ENCODE measurements around the gene GAS7. TPM values are rescaled to one million over a fixed set of nuclear protein-coding genes. Genes with fewer than 3 reads are reported as not detected.
"Not testable (repeated sequence)": the region's sequence is repeated elsewhere in the genome, so short reads cannot be mapped to it uniquely, and the experiment has no call there.

GAS7 gene
- total RNA-seq, 3 donors from 2014 or later (not counting 1 experiment from before 2014, with no cell fraction given): 70.7 to 89.1 (median 84.8) TPM

GRCh38 chr17:10019941-10020451 lies 178.4 kb downstream of the GAS7 start:
- TF ChIP-seq CTCF (IDR thresholded peaks at IDR 0.05): no peak
- WGBS (ENCODE audit: insufficient coverage): 71% methylated on average over 9 of the region's 9 CpGs
- H3K27me3 ChIP-seq (ENCODE audit: control insufficient read depth, insufficient read depth, low read length): no peaks in the 10 kb centered on the region
- intact Hi-C loops (cut with micrococcal nuclease): no loop called here
- H3K4me3 ChIP-seq (ENCODE audit: low read length): no peak overlapping the region
- H3K4me1 Mint-ChIP-seq: peaks cover 31 to 43% of the 10 kb centered on the region in 2 donors
- peaks cover 10% of the 10 kb centered on the region for H3K36me3 ChIP-seq (ENCODE audit: control insufficient read depth, insufficient read depth, low read length)
- H3K9me3 Mint-ChIP-seq: no peaks in the 10 kb centered on the region
- H3K36me3 Mint-ChIP-seq: no peaks in the 10 kb centered on the region
- H3K27ac ChIP-seq (ENCODE audit: low read length): no peak overlapping the region
- H3K4me3 Mint-ChIP-seq: no peak overlapping the region
- no peak for DNase-seq
- peak overlapping the region in 1 of 2 donors; percentile 78 for H3K27ac Mint-ChIP-seq
- no peaks in the 10 kb centered on the region for H3K27me3 Mint-ChIP-seq (ENCODE audit: low read depth in 2 of 2)
- no peak for ATAC-seq
- peaks cover 31% of the 10 kb centered on the region for H3K4me1 ChIP-seq (ENCODE audit: control insufficient read depth, insufficient read depth, low read length)
- H3K9me3 ChIP-seq (ENCODE audit: control insufficient read depth, insufficient read depth, low read length): no peaks in the 10 kb centered on the region

GRCh38 chr17:10018461-10018891 lies 179.9 kb downstream of the GAS7 start:
- Mint-ChIP-seq H3K36me3 (no peaks in the 10 kb centered on the region), H3K27ac (peak overlapping the region in 1 of 2 donors; percentile 74), H3K4me1 (peaks cover 46 to 58% of the 10 kb centered on the region in 2 donors), H3K4me3 (no peak overlapping the region), H3K9me3 (no peaks in the 10 kb centered on the region), H3K27me3 (ENCODE audit: low read depth in 2 of 2) (no peaks in the 10 kb centered on the region)
- 69% methylated on average over 5 of the region's 7 CpGs for WGBS (ENCODE audit: insufficient coverage)
- ATAC-seq: peak in 1 of 3 donors; percentile 53
- Histone ChIP-seq H3K27me3 (ENCODE audit: control insufficient read depth, insufficient read depth, low read length) (no peaks in the 10 kb centered on the region), H3K4me1 (ENCODE audit: control insufficient read depth, insufficient read depth, low read length) (peaks cover 44% of the 10 kb centered on the region), H3K4me3 (ENCODE audit: low read length) (no peak overlapping the region), H3K27ac (ENCODE audit: low read length) (no peak overlapping the region), H3K36me3 (ENCODE audit: control insufficient read depth, insufficient read depth, low read length) (peaks cover 10% of the 10 kb centered on the region), H3K9me3 (ENCODE audit: control insufficient read depth, insufficient read depth, low read length) (no peaks in the 10 kb centered on the region)
- intact Hi-C loops (cut with micrococcal nuclease): no loop called here
- no peak for TF ChIP-seq CTCF (IDR thresholded peaks at IDR 0.05)
- DNase-seq: no peak

GRCh38 chr17:10016958-10017570 lies 181.3 kb downstream of the GAS7 start:
- H3K36me3 ChIP-seq (ENCODE audit: control insufficient read depth, insufficient read depth, low read length): peaks cover 10% of the 10 kb centered on the region
- H3K36me3 Mint-ChIP-seq; H3K27me3 ChIP-seq (ENCODE audit: control insufficient read depth, insufficient read depth, low read length); DNase-seq; H3K27ac ChIP-seq (ENCODE audit: low read length); H3K4me3 ChIP-seq (ENCODE audit: low read length); H3K27ac Mint-ChIP-seq; H3K27me3 Mint-ChIP-seq (ENCODE audit: low read depth in 2 of 2); ATAC-seq; H3K4me3 Mint-ChIP-seq; H3K9me3 Mint-ChIP-seq; H3K9me3 ChIP-seq (ENCODE audit: control insufficient read depth, insufficient read depth, low read length); intact Hi-C loops (cut with micrococcal nuclease): not testable (repeated sequence)
- H3K4me1 ChIP-seq (ENCODE audit: control insufficient read depth, insufficient read depth, low read length): peaks cover 53% of the 10 kb centered on the region
- 94% methylated on average over 14 of the region's 14 CpGs for WGBS (ENCODE audit: insufficient coverage)
- peaks cover 48 to 57% of the 10 kb centered on the region in 2 donors for H3K4me1 Mint-ChIP-seq

GRCh38 chr17:10013365-10014112 lies 184.9 kb downstream of the GAS7 start:
- Mint-ChIP-seq H3K4me1 (peaks cover 37 to 48% of the 10 kb centered on the region in 2 donors), H3K9me3 (no peaks in the 10 kb centered on the region), H3K36me3 (no peaks in the 10 kb centered on the region), H3K27ac (peak overlapping the region; percentile 30 to 82), H3K27me3 (ENCODE audit: low read depth in 2 of 2) (no peaks in the 10 kb centered on the region), H3K4me3 (no peak overlapping the region)
- ATAC-seq (peak; percentile 55 to 83 (median 70)), DNase-seq (peak in 1 of 2 donors; percentile 20)
- Histone ChIP-seq H3K4me3 (ENCODE audit: low read length) (no peak overlapping the region), H3K27me3 (ENCODE audit: control insufficient read depth, insufficient read depth, low read length) (no peaks in the 10 kb centered on the region), H3K4me1 (ENCODE audit: control insufficient read depth, insufficient read depth, low read length) (peaks cover 22% of the 10 kb centered on the region), H3K36me3 (ENCODE audit: control insufficient read depth, insufficient read depth, low read length) (peaks cover 3% of the 10 kb centered on the region), H3K27ac (ENCODE audit: low read length) (peak overlapping the region; percentile 12), H3K9me3 (ENCODE audit: control insufficient read depth, insufficient read depth, low read length) (no peaks in the 10 kb centered on the region)
- TF ChIP-seq CTCF (IDR thresholded peaks at IDR 0.05): no peak
- WGBS (ENCODE audit: insufficient coverage): 49% methylated on average over 9 of the region's 9 CpGs
- intact Hi-C loops (cut with micrococcal nuclease): no loop called here

All from natural killer cell (primary cell).